Trophoblast cell (in vitro differentiated cells and primary cell): ENCODE results near the gene ADARB2.

Experiments used
- DNase-seq, 2 donors: peaks; one replicate each; pipeline ENCODE4 v3.0.0-alpha.2; 2016
- H2AFZ ChIP-seq: 2 replicates; pipeline ENCODE4 v1.6.1; 2013; ENCODE audit warnings: low read length, moderate library complexity, mild to moderate bottlenecking; ENCODE audit not compliant: insufficient read depth, poor library complexity
- H2AK5ac ChIP-seq: 2 replicates; pipeline ENCODE4 v1.6.1; 2013; ENCODE audit warnings: mild to moderate bottlenecking, low read length
- H2BK120ac ChIP-seq: 2 replicates; pipeline ENCODE4 v1.6.1; 2013; ENCODE audit warnings: low read length, mild to moderate bottlenecking, moderate library complexity; ENCODE audit not compliant: insufficient read depth, poor library complexity
- H2BK12ac ChIP-seq: 2 replicates; pipeline ENCODE4 v1.6.1; 2013; ENCODE audit warnings: mild to moderate bottlenecking, low read length, moderate library complexity
- H2BK5ac ChIP-seq: 2 replicates; pipeline ENCODE4 v1.6.1; 2013; ENCODE audit warnings: low read length, low read depth, moderate library complexity, mild to moderate bottlenecking; ENCODE audit not compliant: poor library complexity
- H3K14ac ChIP-seq: 2 replicates; pipeline ENCODE4 v1.6.1; 2013; ENCODE audit warnings: mild to moderate bottlenecking, low read length
- H3K18ac ChIP-seq: 2 replicates; pipeline ENCODE4 v1.6.1; 2013; ENCODE audit warnings: mild to moderate bottlenecking, low read length
- H3K23ac ChIP-seq: 2 replicates; pipeline ENCODE4 v1.6.1; 2013; ENCODE audit warnings: low read length
- H3K27ac ChIP-seq: 2 replicates; pipeline ENCODE4 v1.5.1; 2013; ENCODE audit warnings: low read depth, mild to moderate bottlenecking, inconsistent platforms, low read length, moderate library complexity
- H3K27me3 ChIP-seq: 2 replicates; pipeline ENCODE4 v1.6.1; 2013; ENCODE audit warnings: inconsistent platforms, mild to moderate bottlenecking, low read length, moderate library complexity; ENCODE audit not compliant: insufficient read depth
- H3K36me3 ChIP-seq, 2 experiments: 1 replicate in 1 of 2; 2 replicates in 1 of 2; pipeline ENCODE4 v1.6.1; 2013; ENCODE audit warnings: low read length in 2 of 2, mild to moderate bottlenecking in 2 of 2, moderate library complexity in 1 of 2; ENCODE audit not compliant: insufficient read depth in 2 of 2, control insufficient read depth in 1 of 2
- H3K4ac ChIP-seq: 2 replicates; pipeline ENCODE4 v1.6.1; 2013; ENCODE audit warnings: low read depth, mild to moderate bottlenecking, low read length, moderate library complexity
- H3K4me1 ChIP-seq, 2 experiments: 1 replicate in 1 of 2; 2 replicates in 1 of 2; pipeline ENCODE4 v1.6.1; 2013; ENCODE audit warnings: low read length in 2 of 2, mild to moderate bottlenecking in 2 of 2, moderate library complexity in 1 of 2; ENCODE audit not compliant: insufficient read depth in 2 of 2, control insufficient read depth in 1 of 2
- H3K4me2 ChIP-seq: 2 replicates; pipeline ENCODE4 v1.6.1; 2013; ENCODE audit warnings: inconsistent platforms, mild to moderate bottlenecking, low read length, moderate library complexity
- H3K4me3 ChIP-seq: 2 replicates; pipeline ENCODE4 v1.5.1; 2013; ENCODE audit warnings: mild to moderate bottlenecking, low read depth, low read length, inconsistent platforms
- H3K79me1 ChIP-seq: one replicate; pipeline ENCODE4 v1.6.1; 2013; ENCODE audit warnings: low read length
- H3K79me2 ChIP-seq: 2 replicates; pipeline ENCODE4 v1.6.1; 2013; ENCODE audit warnings: low read length, mild to moderate bottlenecking; ENCODE audit not compliant: control insufficient read depth, insufficient read depth, poor library complexity
- H3K9ac ChIP-seq: 2 replicates; pipeline ENCODE4 v1.6.1; 2013; ENCODE audit warnings: mild to moderate bottlenecking, low read length
- H3K9me3 ChIP-seq: 2 replicates; pipeline ENCODE4 v1.6.1; 2013; ENCODE audit warnings: low read depth, mild to moderate bottlenecking, control low read depth, inconsistent platforms, low read length; ENCODE audit not compliant: insufficient read depth
- H4K12ac ChIP-seq: 2 replicates; pipeline ENCODE4 v1.6.1; 2013; ENCODE audit warnings: low read depth, mild to moderate bottlenecking, low read length, moderate library complexity
- H4K8ac ChIP-seq: 2 replicates; pipeline ENCODE4 v1.6.1; 2013; ENCODE audit warnings: low read depth, mild to moderate bottlenecking, low read length, moderate library complexity
- H4K91ac ChIP-seq: one replicate; pipeline ENCODE4 v1.6.1; 2013; ENCODE audit warnings: low read depth, mild to moderate bottlenecking, low read length, moderate library complexity
- WGBS: extraction: QIAGEN DNeasy Blood & Tissue Kit; methylation state at CpG from one replicate; pipeline ENCODE4 v1.1.7; 2013; ENCODE audit warnings: missing lambda C conversion rate; ENCODE audit not compliant: insufficient read length, insufficient coverage; ENCODE audit errors: extremely low coverage; 5-methylcytosine and 5-hydroxymethylcytosine counted together

ADARB2 gene

DNA sequence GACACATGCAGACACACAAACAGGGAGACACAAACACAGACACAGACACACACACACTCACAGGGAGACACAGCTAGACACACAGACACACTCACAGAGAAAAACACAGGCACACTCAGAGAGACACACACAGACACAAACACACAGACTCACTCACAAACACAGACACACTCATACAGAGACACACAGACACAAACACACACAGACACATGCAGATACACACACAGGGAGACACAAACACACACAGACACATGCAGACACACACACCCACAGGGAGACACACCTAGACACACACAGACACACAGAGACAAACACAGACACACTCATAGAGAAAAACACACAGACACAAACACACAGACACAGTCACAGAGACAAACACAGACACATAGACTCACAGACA, 67.9 kb downstream of the ADARB2 start:
- Histone ChIP-seq H3K27ac (no peak overlapping the region), H3K18ac (no peak overlapping the region), H3K23ac (no peak overlapping the region), H4K12ac (no peak overlapping the region), H3K27me3 (no peaks in the 10 kb centered on the region), H2BK120ac (no peak overlapping the region), H4K91ac (no peak overlapping the region), H3K4me1 (peaks cover 3 to 11% of the 10 kb centered on the region in 2 experiments), H3K9ac (no peak overlapping the region), H2AK5ac (no peak overlapping the region), H3K4ac (no peak overlapping the region), H3K9me3 (no peaks in the 10 kb centered on the region), H2AFZ (no peak overlapping the region), H3K4me3 (no peak overlapping the region), H3K36me3 (no peaks in the 10 kb centered on the region), H3K14ac (no peak overlapping the region), H3K79me2 (no peaks in the 10 kb centered on the region), H2BK12ac (no peak overlapping the region), H3K4me2 (no peak overlapping the region), H2BK5ac (no peak overlapping the region), H3K79me1 (no peaks in the 10 kb centered on the region), H4K8ac (no peak overlapping the region)
- DNase-seq: no peak

- H3K4me2 ChIP-seq: no peak overlapping the region
- H2BK5ac ChIP-seq: no peak overlapping the region
- no peak overlapping the region for H2BK12ac ChIP-seq
- no peak overlapping the region for H3K9ac ChIP-seq
- no peaks in the 10 kb centered on the region for H3K79me1 ChIP-seq
- H4K91ac ChIP-seq: no peak overlapping the region
- H3K79me2 ChIP-seq: no peaks in the 10 kb centered on the region
- no peak overlapping the region for H3K4ac ChIP-seq
- H2BK120ac ChIP-seq: no peak overlapping the region
- no peak overlapping the region for H3K18ac ChIP-seq
- no peak overlapping the region for H2AFZ ChIP-seq
- H3K36me3 ChIP-seq: no peaks in the 10 kb centered on the region
- H3K9me3 ChIP-seq: no peaks in the 10 kb centered on the region
- H4K8ac ChIP-seq: no peak overlapping the region
- no peak for DNase-seq
- no peak overlapping the region for H3K27ac ChIP-seq
- no peak overlapping the region for H3K4me3 ChIP-seq
- H4K12ac ChIP-seq: no peak overlapping the region
- peaks cover 3 to 11% of the 10 kb centered on the region in 2 experiments for H3K4me1 ChIP-seq
- WGBS: no CpG with 5 or more reads among the region's 5 CpGs
- no peak overlapping the region for H3K23ac ChIP-seq
- H2AK5ac ChIP-seq: no peak overlapping the region
- H3K14ac ChIP-seq: no peak overlapping the region
- no peaks in the 10 kb centered on the region for H3K27me3 ChIP-seq
These were observed 68.9 kb downstream of the ADARB2 start for GRCh38 chr10:1668399-1668798.

DNA sequence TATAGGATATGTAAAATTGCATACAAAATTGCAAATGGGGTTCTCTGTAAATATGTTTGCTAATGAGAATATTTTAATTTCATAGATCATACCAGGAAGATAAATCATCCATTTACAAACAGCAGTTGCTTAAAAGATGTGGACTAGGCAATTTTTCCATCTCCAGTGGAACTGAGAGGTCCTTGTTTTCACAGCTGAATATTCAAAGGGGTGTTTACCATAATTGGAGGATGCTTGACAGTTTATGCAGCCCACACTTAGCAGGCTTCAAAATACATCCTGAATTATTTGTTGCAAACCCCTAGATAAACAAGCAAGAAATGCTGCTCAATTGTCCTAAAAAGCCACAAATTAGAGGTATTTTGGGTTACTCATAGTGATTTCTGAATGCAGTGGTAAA, 69.9 kb downstream of the ADARB2 start:
- no peak overlapping the region for H2BK12ac ChIP-seq
- no peak overlapping the region for H2BK120ac ChIP-seq
- no peaks in the 10 kb centered on the region for H3K36me3 ChIP-seq
- H3K27ac ChIP-seq: no peak overlapping the region
- DNase-seq: no peak
- no peak overlapping the region for H2BK5ac ChIP-seq
- H2AK5ac ChIP-seq: no peak overlapping the region
- no peaks in the 10 kb centered on the region for H3K9me3 ChIP-seq
- no peak overlapping the region for H3K18ac ChIP-seq
- H4K91ac ChIP-seq: no peak overlapping the region
- H3K23ac ChIP-seq: no peak overlapping the region
- H3K4me3 ChIP-seq: no peak overlapping the region
- H3K79me2 ChIP-seq: no peaks in the 10 kb centered on the region
- no peaks in the 10 kb centered on the region for H3K79me1 ChIP-seq
- H3K4me1 ChIP-seq: peaks cover 3 to 11% of the 10 kb centered on the region in 2 experiments
- H4K12ac ChIP-seq: no peak overlapping the region
- H3K4me2 ChIP-seq: no peak overlapping the region
- no peak overlapping the region for H4K8ac ChIP-seq
- H3K27me3 ChIP-seq: no peaks in the 10 kb centered on the region
- H3K9ac ChIP-seq: no peak overlapping the region
- no peak overlapping the region for H3K14ac ChIP-seq
- no peak overlapping the region for H2AFZ ChIP-seq
- H3K4ac ChIP-seq: no peak overlapping the region

GRCh38 chr10:1666147-1666546, 71.2 kb downstream of the ADARB2 start:
- no peak overlapping the region for H3K4ac ChIP-seq
- H3K27ac ChIP-seq: no peak overlapping the region
- H2BK5ac ChIP-seq: no peak overlapping the region
- no peak overlapping the region for H2BK12ac ChIP-seq
- no peak overlapping the region for H2AK5ac ChIP-seq
- H2AFZ ChIP-seq: no peak overlapping the region
- H3K9me3 ChIP-seq: peaks cover 6% of the 10 kb centered on the region
- H4K12ac ChIP-seq: no peak overlapping the region
- H3K79me1 ChIP-seq: no peaks in the 10 kb centered on the region
- no peak overlapping the region for H3K23ac ChIP-seq
- H3K4me2 ChIP-seq: no peak overlapping the region
- no peak overlapping the region for H4K91ac ChIP-seq
- no peaks in the 10 kb centered on the region for H3K27me3 ChIP-seq
- H3K18ac ChIP-seq: no peak overlapping the region
- H3K4me1 ChIP-seq: peaks cover 3 to 7% of the 10 kb centered on the region in 2 experiments
- no peak overlapping the region for H3K4me3 ChIP-seq
- DNase-seq: no peak
- H4K8ac ChIP-seq: no peak overlapping the region
- H2BK120ac ChIP-seq: no peak overlapping the region
- no peaks in the 10 kb centered on the region for H3K79me2 ChIP-seq
- H3K36me3 ChIP-seq: no peaks in the 10 kb centered on the region
- WGBS: no CpG with 5 or more reads among the region's 20 CpGs
- no peak overlapping the region for H3K14ac ChIP-seq
- no peak overlapping the region for H3K9ac ChIP-seq

GRCh38 chr10:1665681-1666080, 71.6 kb downstream of the ADARB2 start:
- no peak for DNase-seq
- no peak overlapping the region for H3K23ac ChIP-seq
- H3K14ac ChIP-seq: no peak overlapping the region
- H3K27me3 ChIP-seq: no peaks in the 10 kb centered on the region
- H3K4ac ChIP-seq: no peak overlapping the region
- WGBS: no CpG with 5 or more reads among the region's 10 CpGs
- no peaks in the 10 kb centered on the region for H3K36me3 ChIP-seq
- H2BK120ac ChIP-seq: no peak overlapping the region
- H2BK5ac ChIP-seq: no peak overlapping the region
- H3K9ac ChIP-seq: no peak overlapping the region
- peaks cover 3% of the 10 kb centered on the region in 2 experiments for H3K4me1 ChIP-seq
- H2AFZ ChIP-seq: no peak overlapping the region
- peaks cover 6% of the 10 kb centered on the region for H3K9me3 ChIP-seq
- H3K4me2 ChIP-seq: no peak overlapping the region
- no peak overlapping the region for H2BK12ac ChIP-seq
- no peak overlapping the region for H3K4me3 ChIP-seq
- H4K8ac ChIP-seq: no peak overlapping the region
- no peak overlapping the region for H4K91ac ChIP-seq
- no peak overlapping the region for H3K18ac ChIP-seq
- no peak overlapping the region for H2AK5ac ChIP-seq
- H3K27ac ChIP-seq: no peak overlapping the region
- no peaks in the 10 kb centered on the region for H3K79me2 ChIP-seq
- no peak overlapping the region for H4K12ac ChIP-seq
- no peaks in the 10 kb centered on the region for H3K79me1 ChIP-seq
